Stimulated activated CD8-positive, alpha-beta memory T cell treated with anti-CD3 and anti-CD28 coated beads, Interleukin-15, amount 100 ng/mL, for 4 hours (primary cell): ENCODE measurements around the gene ZNF581.

Source experiments
- DNase-seq, 2 donors: peaks; one replicate each; pipeline ENCODE4 v3.0.0-alpha.2; 2020; ENCODE audit warnings: low read depth in 2 of 2

Gene ZNF581, protein sequence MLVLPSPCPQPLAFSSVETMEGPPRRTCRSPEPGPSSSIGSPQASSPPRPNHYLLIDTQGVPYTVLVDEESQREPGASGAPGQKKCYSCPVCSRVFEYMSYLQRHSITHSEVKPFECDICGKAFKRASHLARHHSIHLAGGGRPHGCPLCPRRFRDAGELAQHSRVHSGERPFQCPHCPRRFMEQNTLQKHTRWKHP

DNA sequence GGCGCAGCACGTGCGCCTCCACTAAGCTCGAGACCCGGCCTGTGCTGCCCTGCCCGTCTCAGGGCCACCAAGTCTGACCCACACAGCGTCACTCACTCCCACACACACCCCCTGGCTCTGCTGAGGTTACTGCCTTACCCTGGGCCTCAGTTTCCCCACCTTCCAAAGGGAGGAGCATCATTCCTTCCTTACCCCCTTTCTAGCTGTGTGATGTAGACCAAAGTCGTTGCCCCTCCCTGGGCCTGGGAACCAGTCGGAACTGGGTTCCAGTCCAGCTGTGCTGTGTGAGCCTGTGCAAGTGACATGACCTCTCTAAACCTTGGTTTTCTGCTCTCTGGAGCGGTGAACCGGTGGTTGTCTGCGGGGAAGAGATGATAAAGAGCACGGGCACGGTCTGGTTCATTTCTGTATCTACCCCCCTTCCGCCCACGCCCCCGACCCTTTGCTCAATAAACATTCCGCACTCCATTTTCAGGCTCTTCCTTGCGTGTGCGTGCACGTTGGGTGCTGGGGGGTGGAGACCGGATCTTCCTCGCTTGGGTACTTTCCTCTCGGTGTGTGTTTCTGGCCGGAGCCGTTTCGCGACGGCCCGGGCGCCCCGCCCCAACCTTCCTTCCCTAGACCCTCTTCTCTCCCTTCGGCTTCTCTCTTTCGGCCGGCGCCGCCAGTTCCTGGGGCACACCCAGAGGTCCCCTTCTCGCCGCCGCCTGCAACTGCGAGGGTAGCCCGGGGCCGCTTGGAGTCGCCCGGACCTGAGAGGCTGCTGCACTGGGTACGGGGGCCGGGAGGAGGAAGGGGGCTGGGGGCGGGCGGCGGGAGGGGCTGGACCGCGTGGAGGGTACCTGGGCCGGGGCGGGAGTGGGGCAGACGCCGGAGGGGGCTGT lies at the start of gene ZNF581:
ZNF581 (plus strand) TSS at position 647 of the 884 bp plus-strand sequence. CDS start 923 bp downstream, outside the sequence.
- peak; percentile 60 for DNase-seq

DNA sequence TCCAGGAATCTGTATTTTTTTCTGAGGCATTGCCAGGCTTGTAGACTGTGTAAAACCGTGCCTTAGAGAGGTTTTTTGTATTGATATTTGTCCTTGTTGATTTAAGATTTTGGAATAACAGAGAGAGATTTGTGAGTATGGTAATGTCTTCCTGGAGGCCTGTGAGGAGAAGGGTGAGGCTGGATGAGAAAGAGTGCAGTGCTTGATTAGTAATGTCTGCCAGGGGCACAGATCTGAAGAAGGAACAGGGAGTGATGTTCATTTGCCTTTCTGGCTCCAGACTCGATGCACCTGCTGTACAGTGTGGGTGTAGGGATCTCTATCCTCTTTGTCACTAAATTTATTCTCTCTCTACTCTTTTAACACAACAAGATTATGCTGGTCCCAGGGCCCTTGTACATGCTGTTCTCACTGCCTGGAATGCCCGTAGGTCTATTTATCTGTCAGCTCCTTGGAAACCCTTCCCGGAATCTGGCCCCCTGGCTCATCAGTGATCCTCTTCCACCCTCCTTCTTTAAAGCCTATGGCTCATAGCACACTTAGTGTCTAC lies 48.4 kb upstream of the ZNF581 start:
- DNase-seq, result no peak

DNA sequence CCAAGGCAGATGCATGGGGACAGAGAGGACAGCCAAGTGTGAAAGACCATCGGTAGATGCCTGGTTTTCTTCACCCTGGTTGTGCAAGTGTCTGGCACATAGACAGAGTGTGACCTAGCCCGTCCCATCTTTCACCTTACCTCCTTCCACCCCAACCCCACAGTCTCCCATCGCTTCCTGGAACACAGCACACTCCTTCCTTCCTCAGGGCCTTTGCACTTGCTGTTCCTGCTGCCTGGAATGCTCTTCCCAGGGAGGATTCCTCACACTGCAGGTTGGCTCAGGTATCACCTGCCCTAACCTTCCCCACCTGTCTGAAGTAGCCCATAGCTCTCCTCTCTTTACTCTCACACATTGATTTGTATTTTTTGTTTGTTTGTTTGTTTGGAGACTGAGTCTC lies 47.1 kb upstream of the ZNF581 start:
- no peak for DNase-seq

GRCh38 chr19:55597501-55597921 lies 45.9 kb upstream of the ZNF581 start:
- no peak for DNase-seq

DNA sequence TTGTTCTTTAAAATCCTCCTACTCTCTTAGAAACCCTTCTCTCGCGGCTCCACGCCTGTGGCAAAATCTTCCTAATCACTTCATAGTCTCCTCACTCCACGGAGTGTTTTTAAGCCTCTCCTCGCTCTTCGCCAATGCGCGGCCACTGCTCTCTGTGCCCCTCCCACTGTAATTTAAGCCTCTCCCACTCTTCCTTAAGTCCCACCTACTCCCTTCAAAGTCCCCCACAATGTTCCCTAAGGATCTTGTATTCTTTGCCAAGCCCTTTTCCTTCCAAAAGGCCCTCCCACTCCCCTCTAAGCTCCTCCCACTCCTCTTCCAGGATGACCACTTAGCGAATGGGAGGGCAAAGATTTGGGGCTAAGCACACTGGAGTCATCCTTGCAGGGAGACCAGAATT lies 45.4 kb upstream of the ZNF581 start:
- no peak for DNase-seq

- DNase-seq, result peak; percentile 80 to 87
These were observed 44.6 kb upstream of the ZNF581 start for GRCh38 chr19:55598719-55599467.

- peak; percentile 91 for DNase-seq
These were observed 44.0 kb upstream of the ZNF581 start, which contains the start of gene FIZ1 for GRCh38 chr19:55599468-55599841. TSS of gene FIZ1 (minus strand) at chr19:55599517. CDS start at chr19:55597865, 1,652 bp downstream.

- DNase-seq, result peak; percentile 70 to 78
These were observed 43.4 kb upstream of the ZNF581 start, which contains the start of gene ZNF524 for GRCh38 chr19:55599842-55600661. TSS of gene ZNF524 (plus strand) at chr19:55600288. CDS start at chr19:55602113, 1,825 bp downstream.

- no peak for DNase-seq
These were observed 42.8 kb upstream of the ZNF581 start for GRCh38 chr19:55600662-55601028.

- no peak for DNase-seq
These were observed 42.4 kb upstream of the ZNF581 start for GRCh38 chr19:55601084-55601483.

- no peak for DNase-seq
These were observed 41.1 kb upstream of the ZNF581 start for GRCh38 chr19:55602104-55603001.

GRCh38 chr19:55603115-55603514 lies 40.3 kb upstream of the ZNF581 start:
- DNase-seq, result no peak

DNA sequence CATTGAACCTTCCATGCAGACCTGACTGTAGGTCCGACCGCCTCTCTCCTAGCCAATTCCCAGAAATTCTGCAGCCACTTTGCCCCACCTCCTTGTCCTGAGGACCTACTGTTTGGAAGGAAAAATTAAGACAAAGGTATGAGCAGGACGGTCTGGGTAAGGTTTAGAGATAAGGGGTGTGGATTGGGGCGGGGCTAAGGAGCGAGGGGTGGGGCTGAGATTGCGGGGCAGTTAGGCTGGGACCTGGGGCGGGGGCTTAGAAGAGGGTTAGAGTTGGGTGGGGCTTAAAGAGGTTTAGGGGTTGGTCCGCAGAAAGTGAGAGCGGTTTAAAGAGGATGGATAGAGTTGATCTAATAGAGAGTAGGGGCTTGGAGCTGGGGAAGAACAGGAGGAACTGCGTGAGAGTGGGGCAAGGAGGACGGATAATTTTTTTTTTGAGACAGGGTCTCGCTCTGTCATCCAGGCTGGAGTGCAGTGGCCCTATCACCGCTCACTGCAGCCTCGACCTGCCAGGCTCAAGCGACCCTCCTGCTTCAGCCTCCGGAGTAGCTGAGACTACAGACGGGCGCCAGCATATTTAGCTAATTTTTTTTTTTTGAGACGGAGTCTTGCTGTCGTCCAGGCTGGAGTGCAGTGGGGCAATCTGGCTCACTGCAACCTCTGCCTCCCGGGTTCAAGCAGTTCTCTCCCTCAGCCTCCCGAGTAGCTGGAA lies 39.7 kb upstream of the ZNF581 start:
- no peak for DNase-seq

DNA sequence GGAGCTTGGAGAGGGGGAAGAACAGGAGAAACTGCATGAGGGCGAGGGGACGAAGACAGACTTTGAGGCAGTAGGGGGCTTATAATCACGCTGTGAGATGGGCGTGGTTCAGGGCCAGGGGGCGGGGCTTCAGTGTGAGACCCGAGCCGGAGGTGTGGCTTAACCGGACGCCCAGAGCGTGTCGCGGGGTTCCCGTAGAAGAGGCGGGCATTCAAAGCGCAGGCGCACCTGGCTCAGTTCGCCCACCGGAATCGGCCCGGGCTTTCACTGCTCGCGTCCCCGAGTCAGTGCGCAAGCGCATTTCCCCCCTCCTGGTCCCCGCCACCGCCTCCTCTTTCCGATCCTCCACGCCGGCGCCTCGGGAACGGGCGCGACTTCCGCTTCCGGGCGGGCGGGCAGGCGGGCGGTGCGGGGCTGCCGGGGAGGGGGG lies 38.2 kb upstream of the ZNF581 start:
- DNase-seq, result peak; percentile 97 to 98

- DNase-seq, result peak; percentile 39 to 42
These were observed 37.6 kb upstream of the ZNF581 start, which contains the start of gene ZNF865 for GRCh38 chr19:55605637-55606470. TSS of gene ZNF865 (plus strand) at chr19:55605647. CDS start at chr19:55613619, 7,972 bp downstream.

- no peak for DNase-seq
These were observed 37.0 kb upstream of the ZNF581 start for GRCh38 chr19:55606471-55606787.

- DNase-seq, result no peak
These were observed 36.6 kb upstream of the ZNF581 start for GRCh38 chr19:55606817-55607216.

- no peak for DNase-seq
These were observed 34.1 kb upstream of the ZNF581 start for GRCh38 chr19:55609326-55609725.
